Upper lobe of left lung (tissue), 6 donors: Measurements from ENCODE around the gene PPCS. TPM values are rescaled to one million over a fixed set of nuclear protein-coding genes. Genes with fewer than 3 reads are reported as not detected.
"Not testable (repeated sequence)": the region's sequence is repeated elsewhere in the genome, so short reads cannot be mapped to it uniquely, and the experiment has no call there.

Experiments used
- ATAC-seq, 2 donors: fragments of 200-7000 bp; cut with Tn5 transposase; one replicate each; pipeline ENCODE4 v1.9.1; 2022; ENCODE audit warnings: mild to moderate bottlenecking in 2 of 2, moderate library complexity in 2 of 2; ENCODE audit not compliant: low FRiP score in 2 of 2
- DNase-seq, 2 donors: peaks; one replicate each; pipeline ENCODE4 v3.0.0-alpha.2; 2019 to 2020
- H3K27ac ChIP-seq, 4 donors: fragments of 200-600 bp; sonication (generic); one replicate each; pipeline ENCODE4 v1.5.1; 2016 to 2019
- H3K27me3 ChIP-seq, 4 donors: fragments of 200-600 bp; sonication (generic); one replicate each; pipeline ENCODE4 v1.5.1; 2017 to 2019
- H3K36me3 ChIP-seq, 4 donors: fragments of 200-600 bp; sonication (generic); one replicate each; pipeline ENCODE4 v1.5.1; 2016 to 2019
- H3K4me1 ChIP-seq, 4 donors: fragments of 200-600 bp; sonication (generic); one replicate each; pipeline ENCODE4 v1.5.1; 2018 to 2019
- H3K4me3 ChIP-seq, 4 donors: fragments of 200-600 bp; sonication (generic); one replicate each; pipeline ENCODE4 v1.5.1; 2017 to 2019; ENCODE audit warnings: mild to moderate bottlenecking in 2 of 4, moderate library complexity in 1 of 4
- H3K9me3 ChIP-seq, 4 donors: fragments of 200-600 bp; sonication (generic); one replicate each; pipeline ENCODE4 v1.5.1; 2018 to 2019
- EP300 ChIP-seq, 4 donors: sonication (generic); formaldehyde crosslinking; IDR thresholded peaks; one replicate each; pipeline ENCODE4 v1.5.1; 2017; ENCODE audit warnings: antibody characterized with exemption in 4 of 4, control low read depth in 2 of 4
- POLR2A ChIP-seq, 4 donors: fragments of 450-650 bp; IDR thresholded peaks; one replicate each; pipeline ENCODE4 v1.5.1; 2016 to 2017; ENCODE audit warnings: antibody characterized with exemption in 4 of 4, mild to moderate bottlenecking in 2 of 4
- POLR2AphosphoS5 ChIP-seq, 2 donors: sonication (generic); formaldehyde crosslinking; IDR thresholded peaks; one replicate each; pipeline ENCODE4 v1.5.1; 2017; ENCODE audit warnings: antibody characterized with exemption in 2 of 2
- WGBS, 2 donors: methylation state at CpG; one replicate each; pipeline ENCODE4 v1.1.5; 2017 to 2018; 5-methylcytosine and 5-hydroxymethylcytosine counted together
- small RNA-seq, 4 donors: library from RNA; depleted of rRNA; stranded (forward); fragments of <200 nt; gene quantifications; one replicate each; pipeline ENCODE3, GENCODE V24; 2016
- total RNA-seq, 6 donors: library from RNA; depleted of rRNA in 4 of 6; stranded (reverse); fragments of >200 nt in 4 of 6; gene quantifications; one replicate each; pipeline versions ENCODE4 v1.1.0 to v1.2.1, GENCODE V29; 2016 to 2021
- TF ChIP-seq, protein P1 (sequence below), 6 experiments: fragments of 450-650 bp in 4 of 6; fragments of 200-600 bp in 2 of 6; sonication (generic) in 2 of 6; IDR thresholded peaks; one replicate each; pipeline ENCODE4 v1.5.1; 2016 to 2019; ENCODE audit warnings: antibody characterized with exemption in 6 of 6
- donor health status: DM: no; HTN: no; CAD: no; lungs with moderate emphysema.
- donor health status: DM: no; HTN: yes; CAD: no; lungs with severe emphysema.

The PPCS gene
- total RNA-seq, 6 donors from 2014 or later, result 56.4 to 95.3 (median 74.6) TPM

- ATAC-seq (no peak), DNase-seq (no peak)
- TF ChIP-seq POLR2A (IDR thresholded peaks at IDR 0.05) (no peak), POLR2AphosphoS5 (IDR thresholded peaks at IDR 0.05) (no peak)
- Histone ChIP-seq H3K36me3 (peaks cover 0 to 29% (median 0%) of the 10 kb centered on the region in 4 donors), H3K27ac (no peak overlapping the region), H3K4me3 (no peak overlapping the region), H3K4me1 (no peaks in the 10 kb centered on the region), H3K9me3 (no peaks in the 10 kb centered on the region), H3K27me3 (no peaks in the 10 kb centered on the region)
- WGBS, 2 donors, result 84 to 88% methylated on average over 2 of the region's 2 CpGs
Observed at GRCh38 chr1:42484382-42484781, 28.0 kb downstream of the PPCS start.

- Histone ChIP-seq H3K9me3 (no peaks in the 10 kb centered on the region), H3K36me3 (peaks cover 0 to 9% (median 0%) of the 10 kb centered on the region in 4 donors), H3K27me3 (no peaks in the 10 kb centered on the region), H3K4me1 (no peaks in the 10 kb centered on the region), H3K4me3 (no peak overlapping the region), H3K27ac (no peak overlapping the region)
- DNase-seq, result no peak
- TF ChIP-seq, protein P1, sequence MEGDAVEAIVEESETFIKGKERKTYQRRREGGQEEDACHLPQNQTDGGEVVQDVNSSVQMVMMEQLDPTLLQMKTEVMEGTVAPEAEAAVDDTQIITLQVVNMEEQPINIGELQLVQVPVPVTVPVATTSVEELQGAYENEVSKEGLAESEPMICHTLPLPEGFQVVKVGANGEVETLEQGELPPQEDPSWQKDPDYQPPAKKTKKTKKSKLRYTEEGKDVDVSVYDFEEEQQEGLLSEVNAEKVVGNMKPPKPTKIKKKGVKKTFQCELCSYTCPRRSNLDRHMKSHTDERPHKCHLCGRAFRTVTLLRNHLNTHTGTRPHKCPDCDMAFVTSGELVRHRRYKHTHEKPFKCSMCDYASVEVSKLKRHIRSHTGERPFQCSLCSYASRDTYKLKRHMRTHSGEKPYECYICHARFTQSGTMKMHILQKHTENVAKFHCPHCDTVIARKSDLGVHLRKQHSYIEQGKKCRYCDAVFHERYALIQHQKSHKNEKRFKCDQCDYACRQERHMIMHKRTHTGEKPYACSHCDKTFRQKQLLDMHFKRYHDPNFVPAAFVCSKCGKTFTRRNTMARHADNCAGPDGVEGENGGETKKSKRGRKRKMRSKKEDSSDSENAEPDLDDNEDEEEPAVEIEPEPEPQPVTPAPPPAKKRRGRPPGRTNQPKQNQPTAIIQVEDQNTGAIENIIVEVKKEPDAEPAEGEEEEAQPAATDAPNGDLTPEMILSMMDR (IDR thresholded peaks at IDR 0.05), result no peak
- no peak for TF ChIP-seq POLR2AphosphoS5 (IDR thresholded peaks at IDR 0.05)
- TF ChIP-seq POLR2A (IDR thresholded peaks at IDR 0.05), result no peak
- no peak for TF ChIP-seq EP300 (IDR thresholded peaks at IDR 0.05)
- 95 to 98% methylated on average over 3 of the region's 3 CpGs for WGBS, 2 donors
- ATAC-seq, result no peak
Observed at GRCh38 chr1:42490237-42490636, 33.9 kb downstream of the PPCS start.

DNA sequence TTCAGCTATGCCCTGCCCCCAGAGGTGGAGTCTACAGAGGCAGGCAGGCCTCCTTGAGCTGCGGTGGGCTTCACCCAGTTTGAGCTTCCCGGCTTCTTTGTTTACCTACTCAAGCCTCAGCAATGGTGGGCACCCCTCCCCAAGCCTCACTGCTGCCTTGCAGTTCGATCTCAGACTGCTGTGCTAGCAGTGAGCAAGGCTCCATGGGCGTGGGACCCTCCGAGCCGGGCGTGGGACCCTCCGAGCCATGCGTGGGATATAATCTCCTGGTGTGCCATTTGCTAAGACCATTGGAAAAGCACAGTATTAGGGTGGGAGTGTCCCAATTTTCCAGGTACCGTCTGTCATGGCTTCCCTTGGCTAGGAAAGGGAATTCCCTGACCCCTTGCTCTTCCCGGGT is 45.7 kb downstream of the PPCS start:
- Histone ChIP-seq H3K36me3 (peaks cover 0 to 31% (median 1%) of the 10 kb centered on the region in 4 donors), H3K9me3 (peaks cover 10 to 38% (median 25%) of the 10 kb centered on the region in 4 donors)
- not testable (repeated sequence) for H3K27me3 ChIP-seq, H3K4me1 ChIP-seq, ATAC-seq, H3K27ac ChIP-seq, H3K4me3 ChIP-seq
- 97 to 98% methylated on average over 8 to 11 of the region's 11 CpGs for WGBS, 2 donors
- peak in 1 of 2 donors; percentile 45 for DNase-seq

- Histone ChIP-seq H3K27ac (no peak overlapping the region), H3K4me3 (no peak overlapping the region), H3K9me3 (peaks cover 10 to 56% (median 41%) of the 10 kb centered on the region in 4 donors), H3K36me3 (peaks cover 0 to 31% (median 4%) of the 10 kb centered on the region in 4 donors), H3K4me1 (no peaks in the 10 kb centered on the region), H3K27me3 (no peaks in the 10 kb centered on the region)
- TF ChIP-seq POLR2A (IDR thresholded peaks at IDR 0.05) (no peak), EP300 (IDR thresholded peaks at IDR 0.05) (no peak), POLR2AphosphoS5 (IDR thresholded peaks at IDR 0.05) (no peak)
- TF ChIP-seq, protein P1 (IDR thresholded peaks at IDR 0.05), result no peak
- no peak for ATAC-seq
- WGBS, 2 donors, result 92 to 95% methylated on average over 2 of the region's 2 CpGs
- DNase-seq, result no peak
Observed at GRCh38 chr1:42504535-42505128, 48.3 kb downstream of the PPCS start.

DNA sequence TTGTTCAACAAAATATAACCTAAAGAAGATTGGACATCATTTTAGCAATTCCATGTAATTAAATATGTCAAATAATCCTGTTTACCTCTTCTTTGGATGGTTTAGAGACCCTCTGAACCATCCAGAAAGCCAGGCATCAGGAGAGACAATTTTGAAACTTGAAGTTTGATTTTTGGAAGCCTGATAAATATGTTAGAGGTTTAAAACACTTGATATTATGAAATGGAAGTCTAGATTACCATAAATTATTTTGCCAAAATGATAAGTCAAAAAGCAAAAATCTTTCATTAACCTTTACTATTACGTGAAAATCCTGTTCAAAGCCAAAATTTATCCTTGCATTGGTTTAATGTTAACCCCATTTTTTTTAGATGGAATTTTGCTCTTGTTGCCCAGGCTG is 50.2 kb downstream of the PPCS start:
- H3K9me3 ChIP-seq, result peaks cover 10 to 58% (median 57%) of the 10 kb centered on the region in 4 donors
- no peak for ATAC-seq
- H3K4me1 ChIP-seq, result no peaks in the 10 kb centered on the region
- TF ChIP-seq POLR2A (IDR thresholded peaks at IDR 0.05) (no peak), EP300 (IDR thresholded peaks at IDR 0.05) (no peak), POLR2AphosphoS5 (IDR thresholded peaks at IDR 0.05) (no peak)
- TF ChIP-seq, protein P1 (IDR thresholded peaks at IDR 0.05), result no peak
- H3K4me3 ChIP-seq, result no peak overlapping the region
- H3K27me3 ChIP-seq, result no peaks in the 10 kb centered on the region
- no peak overlapping the region for H3K27ac ChIP-seq
- H3K36me3 ChIP-seq, result peaks cover 0 to 29% (median 4%) of the 10 kb centered on the region in 4 donors
- 80 to 91% methylated on average over 1 of the region's 1 CpG for WGBS, 2 donors
- DNase-seq, result no peak

Small RNAs within 50 kb of the gene (small RNA-seq; reads per million reads assigned to genes)
- 0 reads per million in 4 donors for gene TMSB4XP1

Other genes starting within 250 kb of the PPCS start
- 10 to 100 TPM; 21.6 to 81.4 (median 39.3) TPM for gene FOXJ3, start 121.3 kb upstream of the PPCS start, total RNA-seq
- 10 to 100 TPM in 3 of 6 donors, 1 to 10 TPM in 3; 5.2 to 16.6 (median 9.3) TPM for gene RIMKLA, start 75.8 kb upstream of the PPCS start, total RNA-seq
- gene ZMYND12, start 521 bp upstream of the PPCS start, total RNA-seq, result 1 to 10 TPM in 5 of 6 donors, not detected in 1; 1.5 to 9.4 (median 4.1) TPM
- gene CCDC30, start 6.7 kb downstream of the PPCS start, total RNA-seq, result 10 to 100 TPM in 2 of 6 donors, 1 to 10 TPM in 4; 4.4 to 40.9 (median 8.2) TPM
- 10 to 100 TPM; 18.2 to 50.3 (median 29.1) TPM for gene PPIH, start 201.9 kb downstream of the PPCS start, total RNA-seq
- 100 to 1,000 TPM; 309 to 564 (median 516) TPM for gene YBX1, start 225.9 kb downstream of the PPCS start, total RNA-seq